Stimulated activated CD4-positive, alpha-beta T cell treated with anti-CD3 and anti-CD28 coated beads, Interleukin-2, amount 100 ng/mL, for 4 hours (primary cell): Measurements from ENCODE around the gene CRYAB.
"Not testable (repeated sequence)": the region's sequence is repeated elsewhere in the genome, so short reads cannot be mapped to it uniquely, and the experiment has no call there.

Source experiments
- DNase-seq: peaks from one replicate; pipeline ENCODE4 v3.0.0-alpha.2; 2020; ENCODE audit warnings: low read depth

CRYAB gene

GRCh38 chr11:111933872-111934271 lies 22.3 kb upstream of the CRYAB start:
- DNase-seq: no peak

GRCh38 chr11:111933176-111933575 lies 21.6 kb upstream of the CRYAB start:
- not testable (repeated sequence) for DNase-seq

GRCh38 chr11:111932611-111932950 lies 21.0 kb upstream of the CRYAB start:
- no peak for DNase-seq

GRCh38 chr11:111930472-111930871 lies 18.9 kb upstream of the CRYAB start:
- no peak for DNase-seq

GRCh38 chr11:111926505-111927391 lies 15.2 kb upstream of the CRYAB start:
- DNase-seq: peak; percentile 89

- DNase-seq: no peak
Observed at GRCh38 chr11:111925953-111926352, 14.4 kb upstream of the CRYAB start.

GRCh38 chr11:111923951-111924350 lies 12.4 kb upstream of the CRYAB start:
- no peak for DNase-seq

GRCh38 chr11:111923351-111923788 lies 11.8 kb upstream of the CRYAB start:
- no peak for DNase-seq

GRCh38 chr11:111922803-111923202 lies 11.2 kb upstream of the CRYAB start:
- no peak for DNase-seq

- DNase-seq: no peak
Observed at GRCh38 chr11:111921541-111922230, 10.1 kb upstream of the CRYAB start.

- no peak for DNase-seq
Observed at GRCh38 chr11:111920908-111921307, 9.3 kb upstream of the CRYAB start.

GRCh38 chr11:111918390-111919256 lies 7.1 kb upstream of the CRYAB start, which contains the start of gene C11orf52:
TSS of gene C11orf52 (plus strand) at chr11:111918913. CDS start at chr11:111918973, 60 bp downstream.
- DNase-seq: no peak

- DNase-seq: no peak
Observed at GRCh38 chr11:111917788-111918187, 6.2 kb upstream of the CRYAB start.

GRCh38 chr11:111917312-111917711 lies 5.7 kb upstream of the CRYAB start:
- DNase-seq: no peak

GRCh38 chr11:111916768-111917167 lies 5.2 kb upstream of the CRYAB start:
- DNase-seq: no peak

GRCh38 chr11:111913997-111914396 lies 2.4 kb upstream of the CRYAB start:
- DNase-seq: no peak

- DNase-seq: no peak
Observed at GRCh38 chr11:111913031-111913861, 1.7 kb upstream of the CRYAB start.

- DNase-seq: no peak
Observed at GRCh38 chr11:111912535-111912934, 965 bp upstream of the CRYAB start, which contains the start of gene HSPB2. TSS of gene HSPB2 (plus strand) at chr11:111912734. CDS start at chr11:111912830, 96 bp downstream.

GRCh38 chr11:111910676-111911562 lies 651 bp downstream of the CRYAB start:
- DNase-seq: no peak

- no peak for DNase-seq
Observed at GRCh38 chr11:111909378-111909777, 2.2 kb downstream of the CRYAB start.
